Activated T-helper 1 cell treated with anti-CD3 and anti-CD28 coated beads, Interleukin-12 subunit alpha, Interleukin-12 subunit beta, Interleukin-2, Interleukin-4 antibody, amounts not matched to agents 30 ng/mL and 10 ng/mL and 1 ng/mL, durations not matched to agents 14 hours and 24 hours and 36 hours (primary cell): Measurements from ENCODE around the gene PPP1R12B. TPM values are rescaled to one million over a fixed set of nuclear protein-coding genes. Genes with fewer than 3 reads are reported as not detected.
"Not testable (repeated sequence)": the region's sequence is repeated elsewhere in the genome, so short reads cannot be mapped to it uniquely, and the experiment has no call there.

Experiments
- DNase-seq: peaks from one replicate; pipeline ENCODE4 v3.0.0; 2021; ENCODE audit warnings: low spot score
- H3K27ac Mint-ChIP-seq: one replicate; pipeline ENCODE4 v1.8.0; 2021; ENCODE audit warnings: mild to moderate bottlenecking, mixed read lengths
- H3K27me3 Mint-ChIP-seq: one replicate; pipeline ENCODE4 v1.8.0; 2022; ENCODE audit warnings: mild to moderate bottlenecking, moderate library complexity, mixed read lengths; ENCODE audit not compliant: insufficient read depth
- H3K36me3 Mint-ChIP-seq: one replicate; pipeline ENCODE4 v1.8.0; 2021; ENCODE audit warnings: low read depth, mixed read lengths
- H3K4me1 Mint-ChIP-seq: one replicate; pipeline ENCODE4 v1.8.0; 2021; ENCODE audit warnings: low read depth, mixed read lengths
- H3K4me3 Mint-ChIP-seq: one replicate; pipeline ENCODE4 v1.8.0; 2021; ENCODE audit warnings: mild to moderate bottlenecking, moderate library complexity, mixed read lengths
- H3K9me3 Mint-ChIP-seq: one replicate; pipeline ENCODE4 v1.8.0; 2021; ENCODE audit warnings: mixed read lengths
- intact Hi-C: fragments of 100-400 bp; cut with micrococcal nuclease; formaldehyde crosslinking; loops from one replicate; pipeline ENCODE4 v1.15.1; 2024
- total RNA-seq: library from RNA; stranded (reverse); gene quantifications from 2 replicates; pipeline ENCODE4 v1.2.3, GENCODE V29; 2022

The PPP1R12B gene
- total RNA-seq, 1 donor from 2014 or later, result 11.1 TPM

DNA sequence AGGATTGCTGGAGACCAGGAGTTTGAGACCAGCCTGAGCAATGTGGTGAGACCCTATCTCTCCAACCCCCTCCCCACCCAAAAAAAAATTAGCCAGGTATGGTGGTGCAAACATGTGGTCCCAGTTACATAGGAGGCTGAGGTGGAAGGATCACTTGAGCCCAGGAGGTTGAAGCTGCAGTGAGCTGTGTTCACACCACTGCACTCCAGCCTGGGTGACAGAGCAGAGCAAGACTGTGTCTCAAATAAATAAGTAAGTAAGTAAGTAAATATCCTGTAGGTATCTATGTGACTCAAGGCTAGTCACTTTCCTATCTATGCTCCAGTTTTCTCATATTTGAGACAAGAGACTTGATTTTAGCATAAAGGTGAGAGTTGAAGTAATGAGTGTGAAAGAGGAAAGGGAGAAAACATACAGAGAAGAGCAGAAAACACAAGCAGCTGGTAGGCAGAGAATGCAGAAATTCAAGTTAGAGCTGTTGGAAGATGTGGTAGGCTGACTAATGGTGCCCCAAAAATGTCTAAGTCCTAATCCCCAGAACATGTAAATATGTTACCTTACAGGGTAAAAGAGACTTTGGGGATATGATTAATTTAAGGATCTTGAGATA, 7.5 kb downstream of the PPP1R12B start:
- H3K36me3 Mint-ChIP-seq, result peaks cover 3% of the 10 kb centered on the region
- no peak overlapping the region for H3K27ac Mint-ChIP-seq
- no peaks in the 10 kb centered on the region for H3K9me3 Mint-ChIP-seq
- no peak overlapping the region for H3K4me3 Mint-ChIP-seq
- H3K4me1 Mint-ChIP-seq, result peaks cover 15% of the 10 kb centered on the region
- DNase-seq, result no peak
- intact Hi-C loops, result no loop called here
- H3K27me3 Mint-ChIP-seq, result peaks cover 2% of the 10 kb centered on the region

- Mint-ChIP-seq H3K4me1 (peaks cover 15% of the 10 kb centered on the region), H3K36me3 (peaks cover 3% of the 10 kb centered on the region), H3K9me3 (no peaks in the 10 kb centered on the region), H3K27me3 (peaks cover 2% of the 10 kb centered on the region), H3K27ac (no peak overlapping the region), H3K4me3 (no peak overlapping the region)
- intact Hi-C loops, result no loop called here
- DNase-seq, result no peak
These were observed 9.0 kb downstream of the PPP1R12B start for GRCh38 chr1:202357506-202357905.

GRCh38 chr1:202361224-202361623, 12.7 kb downstream of the PPP1R12B start:
- intact Hi-C loops, result no loop called here
- peaks cover under 1% of the 10 kb centered on the region for H3K4me1 Mint-ChIP-seq
- H3K9me3 Mint-ChIP-seq, result no peaks in the 10 kb centered on the region
- H3K4me3 Mint-ChIP-seq, result no peak overlapping the region
- no peaks in the 10 kb centered on the region for H3K27me3 Mint-ChIP-seq
- no peak overlapping the region for H3K27ac Mint-ChIP-seq
- peaks cover 1% of the 10 kb centered on the region for H3K36me3 Mint-ChIP-seq
- DNase-seq, result no peak

DNA sequence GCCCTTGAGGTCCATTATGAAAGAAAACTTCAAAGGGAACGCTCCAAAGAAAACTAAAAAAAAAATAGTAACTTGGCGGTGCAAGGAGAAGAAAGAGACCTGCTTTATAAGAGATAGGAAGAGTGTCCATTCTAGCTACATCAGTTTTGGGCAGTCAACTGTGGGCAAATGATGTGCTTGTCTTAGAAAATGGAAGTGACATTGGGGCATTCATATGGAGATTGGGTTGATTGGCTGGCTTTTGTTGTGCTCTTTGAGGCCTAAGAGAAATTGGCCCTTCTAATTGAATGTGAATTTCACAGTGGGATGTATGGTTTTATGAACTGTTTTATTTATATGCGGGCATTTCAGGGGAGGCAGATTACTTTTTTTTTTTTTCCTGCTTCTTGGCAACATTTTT, 13.2 kb downstream of the PPP1R12B start:
- no peak overlapping the region for H3K27ac Mint-ChIP-seq
- intact Hi-C loops, result no loop called here

DNA sequence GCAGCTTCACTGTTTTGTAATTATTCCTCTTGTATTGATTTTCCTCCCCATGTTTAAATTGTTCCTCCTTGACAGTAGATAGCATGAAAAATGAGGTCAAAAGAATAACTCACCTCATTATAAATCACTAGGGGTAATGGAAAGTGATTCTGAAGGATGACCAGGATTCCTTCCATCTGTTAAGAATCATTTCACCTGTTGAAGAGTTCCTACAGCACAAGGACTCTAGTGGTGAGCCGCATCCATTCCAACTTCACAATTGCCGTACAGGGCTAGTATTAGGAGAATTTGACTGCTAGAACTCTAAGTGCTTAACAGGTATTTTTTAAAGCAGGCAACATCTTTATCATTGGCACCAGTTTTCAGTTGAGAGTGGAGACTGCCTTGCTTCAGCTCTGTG, 13.7 kb downstream of the PPP1R12B start:
- Mint-ChIP-seq H3K36me3 (no peaks in the 10 kb centered on the region), H3K9me3 (no peaks in the 10 kb centered on the region), H3K27me3 (no peaks in the 10 kb centered on the region), H3K4me3 (no peak overlapping the region), H3K27ac (no peak overlapping the region), H3K4me1 (no peaks in the 10 kb centered on the region)
- no peak for DNase-seq
- intact Hi-C loops, result no loop called here

More for the DNA sequence above, 13.2 kb downstream of the PPP1R12B start:
- Mint-ChIP-seq H3K36me3 (no peaks in the 10 kb centered on the region), H3K9me3 (no peaks in the 10 kb centered on the region), H3K27me3 (no peaks in the 10 kb centered on the region), H3K4me1 (no peaks in the 10 kb centered on the region), H3K4me3 (no peak overlapping the region)
- DNase-seq, result no peak

- no peaks in the 10 kb centered on the region for H3K36me3 Mint-ChIP-seq
- intact Hi-C loops, result no loop called here
- H3K4me3 Mint-ChIP-seq, result no peak overlapping the region
- H3K4me1 Mint-ChIP-seq, result no peaks in the 10 kb centered on the region
- H3K27me3 Mint-ChIP-seq, result no peaks in the 10 kb centered on the region
- no peak overlapping the region for H3K27ac Mint-ChIP-seq
- DNase-seq, result no peak
- H3K9me3 Mint-ChIP-seq, result no peaks in the 10 kb centered on the region
These were observed 16.8 kb downstream of the PPP1R12B start for GRCh38 chr1:202365092-202365815.

GRCh38 chr1:202367271-202367670, 18.8 kb downstream of the PPP1R12B start:
- no peaks in the 10 kb centered on the region for H3K4me1 Mint-ChIP-seq

DNA sequence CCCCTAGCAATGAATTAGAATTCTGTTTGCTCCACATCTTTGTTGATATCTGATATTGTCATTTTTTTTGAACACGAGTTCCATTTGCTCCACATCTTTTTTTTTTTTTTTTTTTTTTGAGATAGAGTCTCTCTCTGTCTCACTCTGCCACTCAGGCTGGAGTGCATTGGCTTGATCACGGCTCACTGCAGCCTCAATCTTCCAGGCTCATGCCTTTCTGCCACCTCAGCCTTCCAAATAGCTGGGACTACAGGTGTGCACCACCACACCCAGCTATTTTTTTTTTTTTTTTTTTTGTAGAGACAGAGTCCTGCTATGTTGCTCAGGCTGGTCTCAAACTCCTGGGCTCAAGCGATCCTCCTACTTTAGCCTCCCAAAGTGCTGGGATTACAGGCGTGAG, 22.4 kb downstream of the PPP1R12B start:
- H3K4me1 Mint-ChIP-seq, H3K36me3 Mint-ChIP-seq, H3K4me3 Mint-ChIP-seq, DNase-seq, intact Hi-C loops, H3K27ac Mint-ChIP-seq, H3K27me3 Mint-ChIP-seq, H3K9me3 Mint-ChIP-seq: not testable (repeated sequence)

More at GRCh38 chr1:202367271-202367670, 18.8 kb downstream of the PPP1R12B start:
- Mint-ChIP-seq H3K36me3 (no peaks in the 10 kb centered on the region), H3K4me3 (no peak overlapping the region), H3K27me3 (peaks cover 2% of the 10 kb centered on the region), H3K27ac (no peak overlapping the region), H3K9me3 (no peaks in the 10 kb centered on the region)
- no peak for DNase-seq
- intact Hi-C loops, result no loop called here

GRCh38 chr1:202374099-202374498, 25.6 kb downstream of the PPP1R12B start:
- intact Hi-C loops, result no loop called here
- no peaks in the 10 kb centered on the region for H3K9me3 Mint-ChIP-seq
- no peak overlapping the region for H3K27ac Mint-ChIP-seq
- no peak overlapping the region for H3K4me3 Mint-ChIP-seq
- H3K4me1 Mint-ChIP-seq, result no peaks in the 10 kb centered on the region
- peaks cover 2% of the 10 kb centered on the region for H3K27me3 Mint-ChIP-seq
- DNase-seq, result no peak
- H3K36me3 Mint-ChIP-seq, result no peaks in the 10 kb centered on the region

DNA sequence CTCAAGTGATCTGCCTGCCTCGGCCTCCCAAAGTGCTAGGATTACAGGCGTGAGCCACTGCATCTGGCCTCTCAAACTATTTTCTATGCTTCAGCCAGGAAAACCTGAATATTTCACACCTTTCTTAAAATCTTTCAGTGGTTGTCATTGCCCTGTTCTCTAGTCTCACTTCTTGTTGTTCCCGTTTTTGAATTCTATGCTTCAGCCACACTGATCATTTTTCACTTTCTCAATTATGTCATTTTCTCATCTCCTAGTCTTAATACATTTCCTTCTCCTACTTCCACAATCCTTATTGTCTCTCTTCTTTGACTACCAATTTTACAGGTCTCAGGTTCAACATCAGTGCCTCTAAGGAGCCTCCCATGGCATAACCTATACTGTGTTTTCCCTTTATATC, 26.7 kb downstream of the PPP1R12B start:
- H3K4me1 Mint-ChIP-seq, H3K9me3 Mint-ChIP-seq, H3K27me3 Mint-ChIP-seq, H3K27ac Mint-ChIP-seq, H3K4me3 Mint-ChIP-seq, intact Hi-C loops, DNase-seq, H3K36me3 Mint-ChIP-seq: not testable (repeated sequence)

- H3K4me1 Mint-ChIP-seq, result peaks cover 14% of the 10 kb centered on the region
- no peak overlapping the region for H3K4me3 Mint-ChIP-seq
- no peaks in the 10 kb centered on the region for H3K9me3 Mint-ChIP-seq
- no peaks in the 10 kb centered on the region for H3K36me3 Mint-ChIP-seq
- no peak overlapping the region for H3K27ac Mint-ChIP-seq
- intact Hi-C loops, result no loop called here
- H3K27me3 Mint-ChIP-seq, result peaks cover 2% of the 10 kb centered on the region
- no peak for DNase-seq
These were observed 27.7 kb downstream of the PPP1R12B start for GRCh38 chr1:202376247-202376646.

DNA sequence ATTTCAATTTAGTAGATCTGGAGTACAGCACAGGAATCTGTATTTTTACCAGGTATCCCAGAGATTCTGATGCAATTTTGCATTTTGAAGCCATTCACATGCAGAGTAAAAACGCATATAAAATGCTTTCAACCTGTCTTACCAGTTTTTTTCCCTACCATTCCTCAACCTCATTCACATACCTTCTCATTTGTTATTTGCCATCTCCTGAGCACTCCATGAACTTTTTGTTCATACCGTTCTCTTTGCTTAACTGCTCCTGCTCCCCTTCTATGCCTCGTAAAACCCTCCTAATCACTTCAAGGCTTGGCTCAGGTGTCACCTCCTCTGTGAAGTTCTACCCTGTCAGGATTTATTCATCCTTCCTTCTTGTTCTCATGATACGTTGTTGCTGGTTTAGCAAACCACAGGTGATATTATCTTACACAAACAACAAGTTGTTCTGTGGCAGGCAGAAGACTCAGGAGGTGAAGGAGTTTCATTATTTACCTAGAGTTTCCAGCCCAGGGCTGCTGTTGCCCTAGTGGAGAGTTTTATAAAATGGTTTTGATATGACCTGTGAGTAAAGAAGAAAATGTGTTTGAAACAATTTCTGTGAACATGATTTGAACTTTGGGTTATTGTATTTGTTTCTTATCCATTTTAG, 31.5 kb downstream of the PPP1R12B start:
- H3K27me3 Mint-ChIP-seq, H3K36me3 Mint-ChIP-seq, H3K4me3 Mint-ChIP-seq, H3K9me3 Mint-ChIP-seq: not testable (repeated sequence)
- peak; percentile 26 for DNase-seq
- Mint-ChIP-seq H3K4me1 (peaks cover 14% of the 10 kb centered on the region), H3K27ac (peak overlapping the region; percentile 8)
- intact Hi-C loops, result loop anchor here (1.0 kb wide), 1 partner anchor 31 kb away; no protein-coding TSS in a partner anchor

GRCh38 chr1:202380535-202380934, 32.0 kb downstream of the PPP1R12B start:
- H3K27me3 Mint-ChIP-seq, H3K9me3 Mint-ChIP-seq, DNase-seq, H3K36me3 Mint-ChIP-seq, H3K4me3 Mint-ChIP-seq: not testable (repeated sequence)
- intact Hi-C loops, result loop anchor here (1.0 kb wide), 1 partner anchor 31 kb away; no protein-coding TSS in a partner anchor
- peak overlapping the region; percentile 13 for H3K27ac Mint-ChIP-seq
- peaks cover 14% of the 10 kb centered on the region for H3K4me1 Mint-ChIP-seq
